KMS-11 (cell line): ENCODE data around the gene ATP1A2.

Experiments used
- H2AFZ ChIP-seq: fragments of 200-600 bp; sonication (generic); 2 replicates; pipeline ENCODE4 v1.6.1; 2016; ENCODE audit warnings: antibody characterized with exemption, mixed run types, low read depth
- H3K27ac ChIP-seq: fragments of 200-600 bp; sonication (generic); 2 replicates; pipeline ENCODE4 v1.6.1; 2016; ENCODE audit warnings: mild to moderate bottlenecking, mixed run types
- H3K27me3 ChIP-seq: fragments of 200-600 bp; sonication (generic); 2 replicates; pipeline ENCODE4 v1.6.1; 2017; ENCODE audit warnings: mild to moderate bottlenecking, low read depth, mixed run types, moderate library complexity; ENCODE audit not compliant: insufficient read depth
- H3K36me3 ChIP-seq: fragments of 200-600 bp; sonication (generic); 2 replicates; pipeline ENCODE4 v1.6.1; 2017; ENCODE audit warnings: mild to moderate bottlenecking, mixed run types; ENCODE audit not compliant: insufficient read depth
- H3K4me1 ChIP-seq: fragments of 200-600 bp; sonication (generic); 2 replicates; pipeline ENCODE4 v1.6.1; 2016; ENCODE audit warnings: mild to moderate bottlenecking, low read depth, mixed run types; ENCODE audit not compliant: poor library complexity, severe bottlenecking
- H3K4me2 ChIP-seq: fragments of 200-600 bp; sonication (generic); 2 replicates; pipeline ENCODE4 v1.7.0; 2016; ENCODE audit warnings: mild to moderate bottlenecking, mixed run types
- H3K4me3 ChIP-seq: fragments of 200-600 bp; sonication (generic); IDR thresholded peaks from 2 replicates; pipeline ENCODE4 v1.6.1; 2017; ENCODE audit warnings: low read depth, low read length, mixed read lengths; ENCODE audit not compliant: insufficient read depth
- H3K79me2 ChIP-seq: fragments of 200-600 bp; sonication (generic); 2 replicates; pipeline ENCODE4 v1.6.1; 2016; ENCODE audit warnings: low read depth, mixed run types; ENCODE audit not compliant: insufficient read depth
- H3K9ac ChIP-seq: fragments of 200-600 bp; sonication (generic); 2 replicates; pipeline ENCODE4 v1.6.1; 2016; ENCODE audit warnings: mild to moderate bottlenecking, mixed run types
- H4K20me1 ChIP-seq: fragments of 200-600 bp; sonication (generic); 2 replicates; pipeline ENCODE4 v1.6.1; 2016; ENCODE audit warnings: mild to moderate bottlenecking, mixed run types; ENCODE audit not compliant: insufficient read depth
- TF ChIP-seq, protein P1 (sequence below): fragments of 200-600 bp; sonication (generic); conservative IDR thresholded peaks from 2 replicates; pipeline ENCODE4 v1.6.1; 2017; ENCODE audit warnings: low read depth, mild to moderate bottlenecking, antibody characterized with exemption, low read length, moderate library complexity, mixed read lengths

Gene ATP1A2

GRCh38 chr1:160161965-160162705 lies 46.6 kb downstream of the ATP1A2 start:
- Histone ChIP-seq H3K4me1 (no peaks in the 10 kb centered on the region), H3K79me2 (no peaks in the 10 kb centered on the region), H3K4me3 (no peak overlapping the region), H3K36me3 (no peaks in the 10 kb centered on the region), H3K27me3 (no peaks in the 10 kb centered on the region), H3K27ac (no peak overlapping the region), H3K9ac (no peak overlapping the region), H2AFZ (no peak overlapping the region), H3K4me2 (no peak overlapping the region), H4K20me1 (no peaks in the 10 kb centered on the region)
- TF ChIP-seq, protein P1, sequence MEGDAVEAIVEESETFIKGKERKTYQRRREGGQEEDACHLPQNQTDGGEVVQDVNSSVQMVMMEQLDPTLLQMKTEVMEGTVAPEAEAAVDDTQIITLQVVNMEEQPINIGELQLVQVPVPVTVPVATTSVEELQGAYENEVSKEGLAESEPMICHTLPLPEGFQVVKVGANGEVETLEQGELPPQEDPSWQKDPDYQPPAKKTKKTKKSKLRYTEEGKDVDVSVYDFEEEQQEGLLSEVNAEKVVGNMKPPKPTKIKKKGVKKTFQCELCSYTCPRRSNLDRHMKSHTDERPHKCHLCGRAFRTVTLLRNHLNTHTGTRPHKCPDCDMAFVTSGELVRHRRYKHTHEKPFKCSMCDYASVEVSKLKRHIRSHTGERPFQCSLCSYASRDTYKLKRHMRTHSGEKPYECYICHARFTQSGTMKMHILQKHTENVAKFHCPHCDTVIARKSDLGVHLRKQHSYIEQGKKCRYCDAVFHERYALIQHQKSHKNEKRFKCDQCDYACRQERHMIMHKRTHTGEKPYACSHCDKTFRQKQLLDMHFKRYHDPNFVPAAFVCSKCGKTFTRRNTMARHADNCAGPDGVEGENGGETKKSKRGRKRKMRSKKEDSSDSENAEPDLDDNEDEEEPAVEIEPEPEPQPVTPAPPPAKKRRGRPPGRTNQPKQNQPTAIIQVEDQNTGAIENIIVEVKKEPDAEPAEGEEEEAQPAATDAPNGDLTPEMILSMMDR: peak; percentile 43

DNA sequence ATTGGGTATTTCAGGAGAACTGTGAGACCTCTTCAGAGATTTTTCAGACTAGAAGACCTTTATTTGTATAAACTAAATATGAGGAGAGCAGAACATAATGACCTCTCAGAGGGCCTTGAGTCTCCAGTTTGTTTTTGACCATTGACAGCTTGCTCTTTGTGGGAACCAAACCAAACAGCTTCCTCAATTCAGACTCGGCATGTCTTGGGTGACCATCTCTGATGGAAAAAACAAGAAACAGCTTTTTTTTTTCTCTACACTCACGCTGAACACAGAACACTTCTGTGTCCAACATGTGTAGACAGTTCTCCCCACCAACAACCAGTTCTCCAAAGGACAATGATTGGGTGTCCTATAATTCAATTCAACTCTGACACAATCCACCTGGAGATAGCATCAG lies 47.4 kb downstream of the ATP1A2 start:
- H3K4me3 ChIP-seq: no peak overlapping the region
- no peak overlapping the region for H3K4me2 ChIP-seq
- no peak overlapping the region for H3K27ac ChIP-seq
- H3K27me3 ChIP-seq: no peaks in the 10 kb centered on the region
- no peak overlapping the region for H2AFZ ChIP-seq
- no peaks in the 10 kb centered on the region for H4K20me1 ChIP-seq
- H3K79me2 ChIP-seq: no peaks in the 10 kb centered on the region
- TF ChIP-seq, protein P1: no peak
- H3K36me3 ChIP-seq: no peaks in the 10 kb centered on the region
- H3K9ac ChIP-seq: no peak overlapping the region
- no peaks in the 10 kb centered on the region for H3K4me1 ChIP-seq

GRCh38 chr1:160163615-160164014 lies 48.1 kb downstream of the ATP1A2 start:
- Histone ChIP-seq H3K9ac (no peak overlapping the region), H3K27ac (no peak overlapping the region), H3K4me1 (no peaks in the 10 kb centered on the region), H4K20me1 (no peaks in the 10 kb centered on the region), H3K4me2 (no peak overlapping the region), H3K4me3 (no peak overlapping the region), H3K27me3 (no peaks in the 10 kb centered on the region), H3K36me3 (no peaks in the 10 kb centered on the region), H3K79me2 (no peaks in the 10 kb centered on the region), H2AFZ (no peak overlapping the region)
- TF ChIP-seq, protein P1: no peak

DNA sequence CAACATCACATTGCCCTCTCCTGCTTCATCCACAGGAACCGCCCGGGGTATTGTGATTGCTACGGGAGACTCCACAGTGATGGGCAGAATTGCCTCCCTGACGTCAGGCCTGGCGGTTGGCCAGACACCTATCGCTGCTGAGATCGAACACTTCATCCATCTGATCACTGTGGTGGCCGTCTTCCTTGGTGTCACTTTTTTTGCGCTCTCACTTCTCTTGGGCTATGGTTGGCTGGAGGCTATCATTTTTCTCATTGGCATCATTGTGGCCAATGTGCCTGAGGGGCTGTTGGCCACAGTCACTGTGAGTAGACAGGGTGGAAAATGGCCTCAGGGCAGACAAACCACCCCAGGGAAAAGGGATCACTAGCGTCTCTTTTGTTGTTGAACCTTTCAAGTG lies 48.6 kb downstream of the ATP1A2 start:
- Histone ChIP-seq H2AFZ (no peak overlapping the region), H3K4me1 (no peaks in the 10 kb centered on the region), H3K27ac (no peak overlapping the region), H3K4me3 (no peak overlapping the region), H3K27me3 (no peaks in the 10 kb centered on the region), H3K4me2 (no peak overlapping the region), H3K36me3 (no peaks in the 10 kb centered on the region), H3K9ac (no peak overlapping the region), H4K20me1 (no peaks in the 10 kb centered on the region), H3K79me2 (no peaks in the 10 kb centered on the region)
- TF ChIP-seq, protein P1: no peak
